ENCODE data around the gene FAM210B. TPM values are rescaled to one million over a fixed set of nuclear protein-coding genes. Genes with fewer than 3 reads are reported as not detected.

FAM210B gene
- total and polyA plus RNA-seq, 9 of the 15 experiments (the other 6 are each of a cell fraction or from before 2014, with no cell fraction given) = 12.1 to 87.3 (median 47.6) TPM

- TF ChIP-seq, protein P1, sequence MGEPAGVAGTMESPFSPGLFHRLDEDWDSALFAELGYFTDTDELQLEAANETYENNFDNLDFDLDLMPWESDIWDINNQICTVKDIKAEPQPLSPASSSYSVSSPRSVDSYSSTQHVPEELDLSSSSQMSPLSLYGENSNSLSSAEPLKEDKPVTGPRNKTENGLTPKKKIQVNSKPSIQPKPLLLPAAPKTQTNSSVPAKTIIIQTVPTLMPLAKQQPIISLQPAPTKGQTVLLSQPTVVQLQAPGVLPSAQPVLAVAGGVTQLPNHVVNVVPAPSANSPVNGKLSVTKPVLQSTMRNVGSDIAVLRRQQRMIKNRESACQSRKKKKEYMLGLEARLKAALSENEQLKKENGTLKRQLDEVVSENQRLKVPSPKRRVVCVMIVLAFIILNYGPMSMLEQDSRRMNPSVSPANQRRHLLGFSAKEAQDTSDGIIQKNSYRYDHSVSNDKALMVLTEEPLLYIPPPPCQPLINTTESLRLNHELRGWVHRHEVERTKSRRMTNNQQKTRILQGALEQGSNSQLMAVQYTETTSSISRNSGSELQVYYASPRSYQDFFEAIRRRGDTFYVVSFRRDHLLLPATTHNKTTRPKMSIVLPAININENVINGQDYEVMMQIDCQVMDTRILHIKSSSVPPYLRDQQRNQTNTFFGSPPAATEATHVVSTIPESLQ (CRISPR knock-in tag; IDR thresholded peaks at IDR 0.05) = no peak
These were observed 10.4 kb downstream of the FAM210B start (continued) for GRCh38 chr20:56369179-56369578.

- no TSS peak for BruUV-seq (replicated peaks)
- intact Hi-C loops (cut with micrococcal nuclease) = no loop called here
- H3K36me3 ChIP-seq (ENCODE audit: control insufficient read depth, insufficient read depth, low read length) = peaks cover 97% of the 10 kb centered on the region
- TF ChIP-seq, protein P2, sequence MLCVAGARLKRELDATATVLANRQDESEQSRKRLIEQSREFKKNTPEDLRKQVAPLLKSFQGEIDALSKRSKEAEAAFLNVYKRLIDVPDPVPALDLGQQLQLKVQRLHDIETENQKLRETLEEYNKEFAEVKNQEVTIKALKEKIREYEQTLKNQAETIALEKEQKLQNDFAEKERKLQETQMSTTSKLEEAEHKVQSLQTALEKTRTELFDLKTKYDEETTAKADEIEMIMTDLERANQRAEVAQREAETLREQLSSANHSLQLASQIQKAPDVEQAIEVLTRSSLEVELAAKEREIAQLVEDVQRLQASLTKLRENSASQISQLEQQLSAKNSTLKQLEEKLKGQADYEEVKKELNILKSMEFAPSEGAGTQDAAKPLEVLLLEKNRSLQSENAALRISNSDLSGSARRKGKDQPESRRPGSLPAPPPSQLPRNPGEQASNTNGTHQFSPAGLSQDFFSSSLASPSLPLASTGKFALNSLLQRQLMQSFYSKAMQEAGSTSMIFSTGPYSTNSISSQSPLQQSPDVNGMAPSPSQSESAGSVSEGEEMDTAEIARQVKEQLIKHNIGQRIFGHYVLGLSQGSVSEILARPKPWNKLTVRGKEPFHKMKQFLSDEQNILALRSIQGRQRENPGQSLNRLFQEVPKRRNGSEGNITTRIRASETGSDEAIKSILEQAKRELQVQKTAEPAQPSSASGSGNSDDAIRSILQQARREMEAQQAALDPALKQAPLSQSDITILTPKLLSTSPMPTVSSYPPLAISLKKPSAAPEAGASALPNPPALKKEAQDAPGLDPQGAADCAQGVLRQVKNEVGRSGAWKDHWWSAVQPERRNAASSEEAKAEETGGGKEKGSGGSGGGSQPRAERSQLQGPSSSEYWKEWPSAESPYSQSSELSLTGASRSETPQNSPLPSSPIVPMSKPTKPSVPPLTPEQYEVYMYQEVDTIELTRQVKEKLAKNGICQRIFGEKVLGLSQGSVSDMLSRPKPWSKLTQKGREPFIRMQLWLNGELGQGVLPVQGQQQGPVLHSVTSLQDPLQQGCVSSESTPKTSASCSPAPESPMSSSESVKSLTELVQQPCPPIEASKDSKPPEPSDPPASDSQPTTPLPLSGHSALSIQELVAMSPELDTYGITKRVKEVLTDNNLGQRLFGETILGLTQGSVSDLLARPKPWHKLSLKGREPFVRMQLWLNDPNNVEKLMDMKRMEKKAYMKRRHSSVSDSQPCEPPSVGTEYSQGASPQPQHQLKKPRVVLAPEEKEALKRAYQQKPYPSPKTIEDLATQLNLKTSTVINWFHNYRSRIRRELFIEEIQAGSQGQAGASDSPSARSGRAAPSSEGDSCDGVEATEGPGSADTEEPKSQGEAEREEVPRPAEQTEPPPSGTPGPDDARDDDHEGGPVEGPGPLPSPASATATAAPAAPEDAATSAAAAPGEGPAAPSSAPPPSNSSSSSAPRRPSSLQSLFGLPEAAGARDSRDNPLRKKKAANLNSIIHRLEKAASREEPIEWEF (CRISPR knock-in tag; IDR thresholded peaks at IDR 0.05) = no peak
- no peak for TF ChIP-seq ZFX (CRISPR knock-in tag; IDR thresholded peaks at IDR 0.05)
- TF ChIP-seq NR2C1 (IDR thresholded peaks at IDR 0.05) = no peak
- TF ChIP-seq NR2C1 (tag; IDR thresholded peaks at IDR 0.05) = no peak
- TF ChIP-seq RBFOX2 (IDR thresholded peaks at IDR 0.05; ENCODE audit: low read depth, low read length) = no peak
- no peak for TF ChIP-seq NELFE (IDR thresholded peaks at IDR 0.05; ENCODE audit: insufficient read depth, insufficient read length)
- no peak for TF ChIP-seq ZNF76 (CRISPR knock-in tag; IDR thresholded peaks at IDR 0.05; ENCODE audit: borderline replicate concordance)
- TF ChIP-seq CBX5 (IDR thresholded peaks at IDR 0.05; ENCODE audit: borderline replicate concordance, low read depth) = no peak
- no peak for TF ChIP-seq BCOR (IDR thresholded peaks at IDR 0.05)
- TF ChIP-seq CREB5 (CRISPR knock-in tag; IDR thresholded peaks at IDR 0.05) = no peak
These were observed 13.2 kb downstream of the FAM210B start for GRCh38 chr20:56371977-56372376.

More at GRCh38 chr20:56371977-56372376, 13.2 kb downstream of the FAM210B start:
- ATAC-seq (no peak), DNase-seq (ENCODE audit: extremely low read depth in 1 of 4, low spot score in 3 of 4) (no peak), FAIRE-seq (no peak)
- Histone ChIP-seq H4K20me1 (replicated peaks; ENCODE audit: control insufficient read depth, insufficient read depth, low read length) (no peaks in the 10 kb centered on the region), H3K27me3 (ENCODE audit: control insufficient read depth in 2 of 2, insufficient read depth in 2 of 2, low read length in 2 of 2) (no peaks in the 10 kb centered on the region), H2AFZ (ENCODE audit: low read depth, low read length) (no peak overlapping the region), H3K27ac (ENCODE audit: extremely low read depth, low read depth, low read length) (no peak overlapping the region), H3K4me3 (no peak overlapping the region), H3K79me2 (ENCODE audit: control insufficient read depth, insufficient read depth, low read length) (peaks cover 47% of the 10 kb centered on the region), H3K4me1 (replicated peaks in 1 of 2; ENCODE audit: control insufficient read depth in 2 of 2, insufficient read depth in 2 of 2, low read length in 2 of 2) (peaks cover 0 to 6% of the 10 kb centered on the region in 2 experiments; a peak in 2 of 5 replicates), H3K9me3 (replicated peaks; ENCODE audit: control insufficient read depth, insufficient read depth, low read depth, low read length) (no peaks in the 10 kb centered on the region), H3K9ac (ENCODE audit: insufficient read depth in 1 of 2, low read depth in 2 of 2, low read length in 2 of 2) (no peak overlapping the region), H3K9me1 (ENCODE audit: control insufficient read depth, insufficient read depth, low read length) (no peaks in the 10 kb centered on the region), H3K4me2 (ENCODE audit: insufficient read depth, low read length) (no peak overlapping the region)
- 90% methylated on average over 11 of the region's 11 CpGs for WGBS (ENCODE audit: insufficient coverage, low coverage, missing lambda C conversion rate)
- in situ Hi-C loops (cut with MboI) = loop anchor here (25.0 kb wide), 1 partner anchor 1285 kb away; no protein-coding TSS in a partner anchor
- CTCF ChIA-PET (ENCODE audit: low intra/inter-chr PET ratio) = no interaction called here
- POLR2A ChIA-PET = interaction anchor here (0.8 to 1.7 kb wide), 3 partner anchors 9 to 20 kb away, joined by 3 to 8 read pairs (median 3); partner anchors contain the start of genes AURKA and CSTF1
